PC-3 (cell line): ENCODE results near the gene IL18BP.

Source experiments
- EZH2 ChIP-seq: fragments of 300-600 bp; sonication (generic); IDR thresholded peaks from one replicate; pipeline ENCODE4 v1.6.1; 2017; ENCODE audit warnings: antibody characterized with exemption, mild to moderate bottlenecking, low read length; ENCODE audit not compliant: unreplicated experiment
- TF ChIP-seq, protein P1 (sequence below): fragments of 300-600 bp; sonication (generic); conservative IDR thresholded peaks from 2 replicates; pipeline ENCODE4 v1.5.1; 2017; ENCODE audit warnings: antibody characterized with exemption, low read depth, mild to moderate bottlenecking, low read length

DNA sequence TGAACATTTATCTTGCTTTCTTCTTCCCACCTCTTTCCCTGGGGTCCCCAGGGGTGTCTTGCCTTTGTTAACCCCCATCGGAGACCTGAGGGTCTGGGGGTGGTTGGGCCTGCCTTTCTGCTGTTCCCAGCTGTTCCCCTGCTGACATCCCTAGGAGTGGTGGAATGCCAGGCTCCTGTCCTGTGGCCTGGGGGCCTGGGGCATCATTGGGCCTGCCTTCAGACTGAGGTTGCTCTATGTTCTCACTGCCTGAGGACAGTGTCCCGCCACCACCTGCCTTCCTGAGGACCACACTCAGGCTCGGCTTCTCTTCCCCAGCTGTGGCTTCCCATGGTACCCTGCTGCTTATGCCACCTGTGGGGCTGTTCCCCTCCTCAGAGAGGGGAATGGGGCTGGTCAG, 1.1 kb upstream of the IL18BP start:
- TF ChIP-seq EZH2 = no peak
- TF ChIP-seq, protein P1, sequence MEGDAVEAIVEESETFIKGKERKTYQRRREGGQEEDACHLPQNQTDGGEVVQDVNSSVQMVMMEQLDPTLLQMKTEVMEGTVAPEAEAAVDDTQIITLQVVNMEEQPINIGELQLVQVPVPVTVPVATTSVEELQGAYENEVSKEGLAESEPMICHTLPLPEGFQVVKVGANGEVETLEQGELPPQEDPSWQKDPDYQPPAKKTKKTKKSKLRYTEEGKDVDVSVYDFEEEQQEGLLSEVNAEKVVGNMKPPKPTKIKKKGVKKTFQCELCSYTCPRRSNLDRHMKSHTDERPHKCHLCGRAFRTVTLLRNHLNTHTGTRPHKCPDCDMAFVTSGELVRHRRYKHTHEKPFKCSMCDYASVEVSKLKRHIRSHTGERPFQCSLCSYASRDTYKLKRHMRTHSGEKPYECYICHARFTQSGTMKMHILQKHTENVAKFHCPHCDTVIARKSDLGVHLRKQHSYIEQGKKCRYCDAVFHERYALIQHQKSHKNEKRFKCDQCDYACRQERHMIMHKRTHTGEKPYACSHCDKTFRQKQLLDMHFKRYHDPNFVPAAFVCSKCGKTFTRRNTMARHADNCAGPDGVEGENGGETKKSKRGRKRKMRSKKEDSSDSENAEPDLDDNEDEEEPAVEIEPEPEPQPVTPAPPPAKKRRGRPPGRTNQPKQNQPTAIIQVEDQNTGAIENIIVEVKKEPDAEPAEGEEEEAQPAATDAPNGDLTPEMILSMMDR = no peak
